Measurements from ENCODE around the gene GLB1L3. TPM values are rescaled to one million over a fixed set of nuclear protein-coding genes. Genes with fewer than 3 reads are reported as not detected.

The GLB1L3 gene
- total RNA-seq, 4 donors from 2014 or later, result 0.16 TPM; not detected in 3

DNA sequence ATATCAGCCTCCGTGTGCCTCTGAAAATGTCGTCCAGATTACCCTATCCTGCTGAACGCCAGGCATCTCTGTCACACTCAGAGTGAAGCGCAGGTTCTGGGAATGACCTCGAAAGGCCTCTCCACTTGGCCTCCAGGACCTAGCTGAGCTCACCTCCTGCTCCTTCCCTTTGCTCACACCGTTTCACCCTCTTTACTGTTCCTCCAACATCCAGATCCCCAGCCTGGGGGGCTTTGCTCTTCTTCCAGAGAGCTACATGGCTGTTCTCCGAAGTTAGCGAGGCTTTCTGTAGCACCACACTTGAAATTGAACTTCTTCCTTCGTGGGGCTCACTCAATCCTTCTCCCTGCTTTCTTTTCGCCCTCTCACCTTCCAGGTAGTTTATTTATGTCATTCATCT lies 83.5 kb downstream of the GLB1L3 start:
- no peak for DNase-seq
- Histone ChIP-seq H3K4me3 (no peak overlapping the region), H3K27me3 (no peaks in the 10 kb centered on the region), H3K27ac (no peak overlapping the region), H3K4me1 (peaks cover 0 to 7% (median 3%) of the 10 kb centered on the region in 4 donors), H3K9me3 (no peaks in the 10 kb centered on the region), H3K36me3 (no peaks in the 10 kb centered on the region)
- 70 to 89% methylated on average over 4 to 10 of the region's 10 CpGs for WGBS, 2 donors (ENCODE audit: low coverage in 1 of 2)
- intact Hi-C loops (cut with DNase I; ENCODE audit: low total_unique reads) (loop anchor here (5.0 kb wide), 1 partner anchor 292 kb away; the partner anchor contains the start of gene JAM3), in situ Hi-C loops (cut with MboI; ENCODE audit: low pct_ligation_motif_present in 1 of 4, low pct_unique_long_range_greater_than_20kb in 1 of 4, low sequenced_read_pairs in 3 of 4) (no loop called here)
- TF ChIP-seq EP300 (IDR thresholded peaks at IDR 0.05; ENCODE audit: low read depth) (no peak), POLR2A (IDR thresholded peaks at IDR 0.05) (no peak), POLR2AphosphoS5 (IDR thresholded peaks at IDR 0.05) (no peak)
- TF ChIP-seq, protein P1, sequence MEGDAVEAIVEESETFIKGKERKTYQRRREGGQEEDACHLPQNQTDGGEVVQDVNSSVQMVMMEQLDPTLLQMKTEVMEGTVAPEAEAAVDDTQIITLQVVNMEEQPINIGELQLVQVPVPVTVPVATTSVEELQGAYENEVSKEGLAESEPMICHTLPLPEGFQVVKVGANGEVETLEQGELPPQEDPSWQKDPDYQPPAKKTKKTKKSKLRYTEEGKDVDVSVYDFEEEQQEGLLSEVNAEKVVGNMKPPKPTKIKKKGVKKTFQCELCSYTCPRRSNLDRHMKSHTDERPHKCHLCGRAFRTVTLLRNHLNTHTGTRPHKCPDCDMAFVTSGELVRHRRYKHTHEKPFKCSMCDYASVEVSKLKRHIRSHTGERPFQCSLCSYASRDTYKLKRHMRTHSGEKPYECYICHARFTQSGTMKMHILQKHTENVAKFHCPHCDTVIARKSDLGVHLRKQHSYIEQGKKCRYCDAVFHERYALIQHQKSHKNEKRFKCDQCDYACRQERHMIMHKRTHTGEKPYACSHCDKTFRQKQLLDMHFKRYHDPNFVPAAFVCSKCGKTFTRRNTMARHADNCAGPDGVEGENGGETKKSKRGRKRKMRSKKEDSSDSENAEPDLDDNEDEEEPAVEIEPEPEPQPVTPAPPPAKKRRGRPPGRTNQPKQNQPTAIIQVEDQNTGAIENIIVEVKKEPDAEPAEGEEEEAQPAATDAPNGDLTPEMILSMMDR (IDR thresholded peaks at IDR 0.05), result no peak

DNA sequence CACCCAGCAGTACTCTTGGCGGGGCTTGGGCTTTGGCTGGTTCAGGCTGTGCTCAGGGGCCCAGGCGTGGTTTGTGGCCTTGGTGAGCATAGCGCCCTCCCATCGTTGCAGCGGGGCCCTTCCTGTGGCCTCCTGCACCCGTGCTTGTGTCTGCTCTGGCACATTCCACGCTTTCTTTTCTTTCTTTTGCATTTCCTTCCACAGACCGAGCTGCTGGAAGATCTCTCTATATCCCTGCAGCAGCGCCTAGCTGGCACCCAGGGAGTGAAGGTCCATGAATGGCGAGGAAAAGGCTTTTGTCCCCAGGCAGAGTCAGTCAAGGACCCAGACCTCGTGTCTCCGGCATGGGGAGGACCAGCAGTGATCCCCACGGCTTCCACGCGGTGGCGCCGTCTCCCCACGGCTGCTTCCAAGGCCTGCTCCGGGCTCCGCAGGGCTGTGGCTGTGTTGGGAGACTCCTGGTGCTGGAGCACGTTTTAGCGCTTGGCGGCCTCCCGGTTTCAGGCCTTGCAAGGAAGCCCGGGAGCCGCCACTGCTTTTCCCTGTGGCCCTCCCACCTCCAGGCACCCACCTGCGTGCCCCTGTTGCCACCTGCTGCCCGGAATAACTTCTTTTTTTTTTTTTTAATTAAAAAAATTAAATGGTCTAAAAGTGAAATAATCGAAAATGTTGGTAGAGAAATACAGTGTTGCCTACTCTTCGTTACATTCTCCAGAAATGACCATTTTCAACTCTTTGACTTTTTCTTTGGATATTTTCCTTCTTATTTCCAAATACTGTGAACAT lies 84.1 kb downstream of the GLB1L3 start:
- Histone ChIP-seq H3K4me3 (no peak overlapping the region), H3K36me3 (no peaks in the 10 kb centered on the region), H3K27ac (no peak overlapping the region), H3K4me1 (peaks cover 0 to 7% (median 3%) of the 10 kb centered on the region in 4 donors), H3K9me3 (no peaks in the 10 kb centered on the region), H3K27me3 (no peaks in the 10 kb centered on the region)
- 28 to 71% methylated on average over 2 to 30 of the region's 30 CpGs for WGBS, 2 donors (ENCODE audit: low coverage in 1 of 2)
- TF ChIP-seq POLR2A (IDR thresholded peaks at IDR 0.05) (no peak), POLR2AphosphoS5 (IDR thresholded peaks at IDR 0.05) (no peak), EP300 (IDR thresholded peaks at IDR 0.05; ENCODE audit: low read depth) (no peak)
- TF ChIP-seq, protein P1 (IDR thresholded peaks at IDR 0.05), result peak; percentile 75 to 89 (median 88)
- in situ Hi-C loops (cut with MboI; ENCODE audit: low pct_ligation_motif_present in 1 of 4, low pct_unique_long_range_greater_than_20kb in 1 of 4, low sequenced_read_pairs in 3 of 4), result no loop called here
- DNase-seq, result peak; percentile 84
- intact Hi-C loops (cut with DNase I; ENCODE audit: low total_unique reads), result loop anchor here (5.0 kb wide), 1 partner anchor 293 kb away; the partner anchor contains the start of gene JAM3

DNA sequence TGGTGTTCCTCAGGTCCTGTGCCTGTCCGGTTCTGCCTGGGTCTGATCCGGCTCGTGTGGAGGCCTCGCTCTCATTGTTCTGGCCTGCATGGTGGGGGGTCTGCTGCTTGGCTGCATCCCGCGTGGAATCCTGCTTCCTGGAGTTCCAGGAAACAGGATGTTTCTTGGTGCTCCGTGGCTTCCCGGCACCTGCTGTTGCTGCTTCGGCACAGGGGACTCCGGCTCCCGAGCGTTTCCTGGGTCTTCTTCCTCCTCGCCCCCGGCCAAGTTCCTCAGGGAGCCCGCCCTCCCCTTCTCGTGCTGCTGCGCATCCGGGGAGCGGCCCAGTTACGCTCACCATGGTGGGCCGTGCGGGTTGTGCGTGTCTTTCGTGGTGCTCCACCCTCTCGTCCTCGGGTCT lies 85.5 kb downstream of the GLB1L3 start:
- in situ Hi-C loops (cut with MboI; ENCODE audit: low pct_ligation_motif_present in 1 of 4, low pct_unique_long_range_greater_than_20kb in 1 of 4, low sequenced_read_pairs in 3 of 4) (no loop called here), intact Hi-C loops (cut with DNase I; ENCODE audit: low total_unique reads) (loop anchor here (5.0 kb wide), 1 partner anchor 294 kb away; the partner anchor contains the start of gene JAM3)
- Histone ChIP-seq H3K4me1 (peaks cover 0 to 7% (median 3%) of the 10 kb centered on the region in 4 donors), H3K4me3 (no peak overlapping the region), H3K36me3 (no peaks in the 10 kb centered on the region), H3K27me3 (no peaks in the 10 kb centered on the region), H3K9me3 (no peaks in the 10 kb centered on the region), H3K27ac (no peak overlapping the region)
- no peak for DNase-seq
- WGBS, 2 donors (ENCODE audit: low coverage in 1 of 2), result 67 to 85% methylated on average over 3 to 26 of the region's 26 CpGs
- TF ChIP-seq EP300 (IDR thresholded peaks at IDR 0.05; ENCODE audit: low read depth) (no peak), POLR2A (IDR thresholded peaks at IDR 0.05) (no peak), POLR2AphosphoS5 (IDR thresholded peaks at IDR 0.05) (no peak)
- TF ChIP-seq, protein P1 (IDR thresholded peaks at IDR 0.05), result no peak

DNA sequence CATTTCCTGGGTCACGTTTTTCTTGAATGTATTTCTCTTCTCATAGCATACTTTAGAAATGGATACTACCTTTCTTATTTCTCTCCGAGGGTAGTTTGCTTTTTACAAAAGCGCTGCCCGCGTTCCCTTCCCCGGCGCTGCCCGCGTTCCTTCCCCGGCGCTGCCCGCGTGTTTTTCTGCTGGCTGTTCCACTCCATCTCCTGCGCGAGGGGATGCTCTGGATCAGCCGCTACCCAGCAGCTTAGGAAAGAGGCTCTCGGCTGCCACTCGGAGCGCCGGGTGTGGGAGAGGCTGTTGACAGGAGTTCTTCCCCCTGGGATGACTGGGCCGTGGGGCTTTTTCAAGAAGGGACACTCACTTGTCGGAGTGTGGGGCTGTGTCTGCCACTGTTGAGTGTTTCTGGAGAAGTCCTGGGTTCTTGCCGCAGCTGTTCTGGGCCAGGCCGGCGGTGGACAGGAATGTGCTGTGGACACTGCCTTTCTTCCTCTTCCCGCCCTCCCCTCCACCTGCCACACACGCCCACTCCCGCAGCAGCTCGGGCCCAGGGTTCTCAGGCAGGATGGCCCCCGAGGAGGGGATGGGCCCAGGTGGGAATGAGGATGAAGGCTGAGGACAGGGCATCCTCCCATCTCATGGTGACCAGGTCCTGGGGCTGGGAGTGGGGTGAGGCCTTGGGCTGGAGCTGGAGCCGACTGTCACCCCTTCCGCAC lies 86.2 kb downstream of the GLB1L3 start:
- intact Hi-C loops (cut with DNase I; ENCODE audit: low total_unique reads) (loop anchor here (5.0 kb wide), 1 partner anchor 295 kb away; the partner anchor contains the start of gene JAM3), in situ Hi-C loops (cut with MboI; ENCODE audit: low pct_ligation_motif_present in 1 of 4, low pct_unique_long_range_greater_than_20kb in 1 of 4, low sequenced_read_pairs in 3 of 4) (no loop called here)
- Histone ChIP-seq H3K36me3 (no peaks in the 10 kb centered on the region), H3K27ac (no peak overlapping the region), H3K9me3 (no peaks in the 10 kb centered on the region), H3K4me3 (no peak overlapping the region), H3K4me1 (peaks cover 0 to 7% (median 3%) of the 10 kb centered on the region in 4 donors), H3K27me3 (no peaks in the 10 kb centered on the region)
- TF ChIP-seq POLR2A (IDR thresholded peaks at IDR 0.05) (no peak), POLR2AphosphoS5 (IDR thresholded peaks at IDR 0.05) (no peak), EP300 (IDR thresholded peaks at IDR 0.05; ENCODE audit: low read depth) (no peak)
- TF ChIP-seq, protein P1 (IDR thresholded peaks at IDR 0.05), result no peak
- WGBS, 2 donors (ENCODE audit: low coverage in 1 of 2), result 92 to 95% methylated on average over 9 to 32 of the region's 32 CpGs
- no peak for DNase-seq
